ENCODE measurements around the gene RGL3.
A peak's percentile ranks its signal among the peaks of the same experiment; 100 is the strongest.
"Not testable (repeated sequence)": the region's sequence is repeated elsewhere in the genome, so short reads cannot be mapped to it uniquely, and the experiment has no call there.

Gene RGL3

DNA sequence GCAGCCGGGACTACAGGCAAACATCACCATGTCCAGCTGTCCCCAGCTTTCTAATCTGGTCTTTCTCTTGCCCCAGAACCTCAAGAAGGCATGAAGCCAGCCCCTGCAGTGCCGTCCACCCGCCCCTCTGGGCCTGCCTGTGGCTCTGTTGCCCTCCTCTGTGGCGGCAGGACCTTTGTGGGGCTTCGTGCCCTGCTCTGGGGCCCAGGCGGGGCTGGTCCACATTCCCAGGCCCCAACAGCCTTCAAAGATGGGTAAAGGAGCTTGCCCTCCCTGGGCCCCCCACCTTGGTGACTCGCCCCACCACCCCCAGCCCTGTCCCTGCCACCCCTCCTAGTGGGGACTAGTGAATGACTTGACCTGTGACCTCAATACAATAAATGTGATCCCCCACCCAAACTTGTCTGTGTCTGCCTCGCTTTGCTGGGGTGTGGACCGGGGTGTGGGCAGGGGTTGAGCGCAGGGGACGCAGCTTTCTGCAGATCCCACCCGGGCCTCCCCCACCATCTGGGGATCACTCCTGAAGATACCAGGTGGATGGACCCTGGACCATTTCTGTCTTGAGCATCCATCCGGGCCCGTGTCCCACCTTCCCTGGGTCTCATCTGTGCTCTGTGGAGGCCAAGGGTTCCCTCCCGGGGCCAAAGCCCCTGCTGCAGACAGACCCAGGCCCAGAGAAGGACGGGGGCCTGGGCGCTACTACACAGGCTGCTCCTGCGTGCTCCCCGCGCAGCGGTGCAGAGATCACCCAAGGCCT is 31.6 kb upstream of the RGL3 start:
- no peak for DNase-seq (ENCODE audit: low spot score)

DNA sequence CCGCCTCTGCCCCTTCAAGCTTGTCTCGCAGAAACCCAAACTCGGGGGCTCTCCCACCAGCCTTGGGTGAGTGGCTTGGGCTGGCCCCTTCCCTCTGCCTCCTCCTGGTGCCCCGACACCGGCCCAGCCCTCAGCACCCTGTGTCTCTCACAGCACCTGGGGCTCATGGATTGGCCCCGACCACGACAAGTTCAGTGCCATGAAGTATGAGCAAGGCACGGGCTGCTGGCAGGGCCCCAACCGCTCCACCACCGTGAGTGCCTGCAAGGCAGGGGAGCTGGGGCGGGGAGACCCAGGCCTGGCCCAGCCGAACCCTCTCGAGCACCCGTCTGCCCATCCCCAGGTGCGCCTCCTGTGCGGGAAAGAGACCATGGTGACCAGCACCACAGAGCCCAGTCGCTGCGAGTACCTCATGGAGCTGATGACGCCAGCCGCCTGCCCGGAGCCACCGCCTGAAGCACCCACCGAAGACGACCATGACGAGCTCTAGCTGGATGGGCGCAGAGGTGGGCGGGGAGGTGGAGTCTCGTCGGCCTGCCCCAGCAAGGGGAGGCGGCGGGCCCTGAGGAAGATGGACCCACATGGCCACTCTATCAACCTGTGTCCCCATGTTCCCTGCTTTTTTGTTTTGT is 29.9 kb upstream of the RGL3 start:
- DNase-seq (ENCODE audit: low spot score), result no peak

DNA sequence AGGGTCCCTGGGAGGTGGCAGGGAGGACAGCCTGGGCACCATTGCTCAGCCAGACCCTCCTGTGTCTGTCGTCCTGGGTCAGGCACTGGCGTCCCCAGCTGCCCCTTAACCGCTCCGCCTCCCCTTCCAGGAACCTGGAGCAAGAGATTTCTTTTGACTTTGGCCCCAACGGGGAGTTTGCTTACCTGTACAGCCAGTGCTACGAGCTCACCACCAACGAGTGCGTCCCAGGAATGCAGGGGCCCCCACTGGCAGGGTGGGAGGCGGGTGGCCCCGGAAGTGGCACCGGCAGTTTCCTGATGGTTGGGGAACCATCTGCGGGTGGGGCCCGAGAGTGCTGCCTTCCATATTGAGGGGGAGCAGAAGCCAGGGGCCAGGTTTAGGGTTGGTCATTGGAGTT is 29.3 kb upstream of the RGL3 start:
- no peak for DNase-seq (ENCODE audit: low spot score)

DNA sequence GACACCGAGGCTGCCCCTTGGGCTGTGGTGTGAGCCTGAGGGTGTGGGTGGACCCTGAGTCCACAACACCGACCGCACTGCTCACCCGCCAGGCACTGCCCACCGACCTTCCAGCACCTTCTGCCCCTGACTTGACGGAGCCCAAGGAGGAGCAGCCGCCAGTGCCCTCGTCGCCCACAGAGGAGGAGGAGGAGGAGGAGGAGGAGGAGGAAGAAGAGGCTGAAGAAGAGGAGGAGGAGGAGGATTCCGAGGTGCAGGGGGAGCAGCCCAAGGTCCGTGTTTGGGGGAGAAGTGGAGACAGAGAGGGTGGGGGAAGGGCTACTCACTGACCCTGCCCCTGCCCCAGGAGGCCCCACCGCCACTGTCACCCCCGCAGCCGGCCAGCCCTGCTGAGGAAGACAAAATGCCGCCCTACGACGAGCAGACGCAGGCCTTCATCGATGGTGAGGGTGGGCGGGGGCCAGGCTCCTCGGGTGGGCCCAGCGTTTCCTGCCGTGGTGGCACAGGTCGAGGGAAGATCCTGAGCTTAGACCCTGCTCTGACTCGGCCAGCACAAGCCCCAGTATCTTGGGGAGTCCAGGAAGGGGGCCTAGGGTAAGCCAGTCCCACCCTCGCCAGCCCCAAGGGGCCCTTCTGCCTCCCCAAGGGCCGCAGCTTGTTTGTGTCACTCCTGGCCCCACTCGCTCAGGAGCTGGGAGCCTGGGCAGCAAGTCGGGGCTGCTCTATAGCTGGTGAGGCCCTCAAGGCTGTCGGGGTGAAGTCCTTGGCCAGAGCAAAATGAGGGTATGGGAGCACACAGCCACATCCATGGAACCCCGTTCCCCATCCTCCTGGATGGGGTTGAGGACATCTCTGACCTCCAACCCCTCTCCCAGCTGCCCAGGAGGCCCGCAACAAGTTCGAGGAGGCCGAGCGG is 28.5 kb upstream of the RGL3 start:
- DNase-seq (ENCODE audit: low spot score), result no peak

DNA sequence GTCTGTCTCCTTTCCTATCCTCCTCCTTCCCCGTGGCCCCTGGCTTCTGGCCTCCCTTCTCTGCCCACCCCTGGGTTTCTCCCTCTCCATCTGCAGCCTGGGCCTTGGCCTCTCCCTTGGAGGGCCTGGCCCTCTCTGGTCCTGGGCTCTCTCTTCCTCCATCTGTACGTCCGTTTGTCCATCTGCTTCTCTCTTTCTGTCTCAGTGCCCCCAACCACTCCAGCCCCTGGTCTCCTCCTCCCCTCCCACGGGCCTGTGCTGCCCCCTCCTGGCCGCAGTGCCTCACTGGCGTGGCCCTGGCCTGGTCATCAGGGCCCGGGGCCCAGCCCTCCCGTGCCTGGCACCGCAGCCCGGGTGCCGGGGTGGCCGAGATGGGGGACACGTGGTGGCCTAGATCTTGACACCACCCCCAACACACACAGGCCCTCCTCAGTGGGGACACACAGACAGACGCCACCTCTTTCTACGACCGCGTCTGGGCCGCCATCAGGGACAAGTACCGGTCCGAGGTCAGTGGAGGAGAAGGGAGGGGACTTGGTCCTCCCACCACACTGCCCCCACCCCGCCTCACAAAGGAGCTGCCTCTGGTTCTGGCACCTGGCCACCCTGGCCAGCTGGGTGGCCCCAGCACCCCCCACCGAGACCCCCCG is 27.7 kb upstream of the RGL3 start:
- DNase-seq (ENCODE audit: low spot score), result peak; percentile 25

DNA sequence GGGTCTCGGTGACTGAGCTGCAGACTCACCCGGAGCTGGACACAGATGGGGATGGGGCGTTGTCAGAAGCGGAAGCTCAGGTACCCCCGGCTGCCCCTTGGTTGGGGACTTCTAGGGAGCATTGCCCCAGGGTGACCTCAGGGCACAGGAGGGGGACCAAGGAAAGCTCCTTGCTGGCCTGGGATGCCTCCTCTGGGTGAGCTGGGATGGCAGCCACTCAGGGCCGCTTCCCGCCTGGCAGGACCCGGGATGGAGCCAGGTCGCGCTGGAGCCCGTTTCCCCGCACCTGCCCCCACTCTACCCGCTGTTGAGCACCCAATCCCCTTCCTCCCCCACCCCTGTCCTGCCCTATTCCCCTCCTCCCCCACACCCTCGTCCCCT is 27.1 kb upstream of the RGL3 start:
- no peak for DNase-seq (ENCODE audit: low spot score)

DNA sequence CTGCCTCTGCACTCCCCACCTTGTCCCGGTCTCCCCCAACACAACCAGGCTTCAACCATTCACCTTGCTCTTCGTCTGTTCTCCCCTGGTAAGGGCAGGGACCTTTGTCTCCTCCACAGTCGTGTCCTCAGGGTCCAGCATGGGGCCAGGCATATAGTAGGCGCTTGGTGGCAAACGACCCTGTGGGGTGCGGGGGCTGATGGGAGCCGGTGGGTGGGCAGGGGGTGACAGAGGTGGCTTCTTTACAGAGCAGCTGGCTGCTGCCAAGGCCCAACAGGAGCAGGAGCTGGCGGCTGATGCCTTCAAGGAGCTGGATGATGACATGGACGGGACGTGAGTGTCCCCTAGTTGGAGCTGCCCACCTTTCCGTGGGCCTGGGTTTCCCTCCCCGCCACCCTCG is 26.0 kb upstream of the RGL3 start:
- DNase-seq (ENCODE audit: low spot score), result no peak

DNA sequence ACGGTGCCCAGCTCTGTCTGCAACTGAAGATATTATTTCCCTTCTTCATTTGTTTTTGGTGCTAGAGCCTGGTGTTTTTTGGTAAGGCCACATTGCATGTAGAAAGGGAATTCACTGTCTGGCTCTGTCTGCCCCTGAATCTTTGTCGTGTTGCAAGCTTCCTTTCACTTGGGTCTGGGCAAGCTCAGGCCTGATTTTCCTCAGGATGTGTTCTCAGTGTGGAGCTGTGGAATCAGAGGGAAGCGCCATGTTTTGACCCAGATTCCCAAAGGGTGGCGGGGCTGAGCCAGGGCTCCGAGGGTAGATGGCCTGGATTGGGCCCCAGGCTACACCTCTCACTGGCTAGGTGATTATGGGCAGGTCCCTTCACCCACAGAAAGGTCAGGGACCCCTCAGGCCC is 24.9 kb upstream of the RGL3 start:
- no peak for DNase-seq (ENCODE audit: low spot score)

DNA sequence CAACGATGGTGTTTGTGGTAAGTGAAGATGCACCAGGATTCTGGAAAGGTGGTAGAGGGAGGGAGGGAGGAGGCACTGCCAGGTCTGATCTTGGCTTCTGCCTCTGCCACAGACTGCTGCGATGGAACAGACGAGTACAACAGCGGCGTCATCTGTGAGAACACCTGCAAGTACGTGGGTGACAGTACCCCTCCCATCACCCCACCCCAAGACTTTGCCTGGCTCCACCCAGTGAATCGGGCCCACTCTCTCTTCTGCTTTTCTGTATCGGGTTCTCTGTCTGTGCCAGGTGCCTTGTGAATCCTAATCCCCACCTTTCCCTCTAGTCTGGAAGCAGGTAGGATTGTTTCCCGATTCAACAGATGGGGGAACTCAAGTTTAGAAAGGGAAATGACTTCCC is 18.8 kb upstream of the RGL3 start:
- no peak for DNase-seq (ENCODE audit: low spot score)

DNA sequence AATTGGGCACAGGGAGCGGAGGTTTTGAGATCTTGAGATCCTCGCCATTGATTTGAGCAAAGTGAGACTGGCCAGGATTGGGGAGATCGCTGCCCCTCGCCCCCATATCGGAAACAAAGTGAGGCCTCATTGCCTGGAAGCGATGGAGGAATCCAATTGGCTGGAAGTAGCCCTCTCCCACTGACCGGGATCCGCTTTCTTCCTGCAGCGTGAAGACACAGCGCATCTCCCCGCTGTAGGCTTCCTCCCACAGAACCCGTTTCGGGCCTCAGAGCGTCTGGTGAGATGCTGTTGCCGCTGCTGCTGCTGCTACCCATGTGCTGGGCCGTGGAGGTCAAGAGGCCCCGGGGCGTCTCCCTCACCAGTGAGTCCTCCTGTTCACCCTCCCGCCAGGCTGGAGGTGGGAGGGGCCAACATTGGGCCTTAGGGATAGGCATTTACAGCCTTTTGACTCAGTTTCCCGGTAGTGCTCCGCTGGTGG is 16.8 kb upstream of the RGL3 start:
- peak; percentile 19 for DNase-seq (ENCODE audit: low spot score)

DNA sequence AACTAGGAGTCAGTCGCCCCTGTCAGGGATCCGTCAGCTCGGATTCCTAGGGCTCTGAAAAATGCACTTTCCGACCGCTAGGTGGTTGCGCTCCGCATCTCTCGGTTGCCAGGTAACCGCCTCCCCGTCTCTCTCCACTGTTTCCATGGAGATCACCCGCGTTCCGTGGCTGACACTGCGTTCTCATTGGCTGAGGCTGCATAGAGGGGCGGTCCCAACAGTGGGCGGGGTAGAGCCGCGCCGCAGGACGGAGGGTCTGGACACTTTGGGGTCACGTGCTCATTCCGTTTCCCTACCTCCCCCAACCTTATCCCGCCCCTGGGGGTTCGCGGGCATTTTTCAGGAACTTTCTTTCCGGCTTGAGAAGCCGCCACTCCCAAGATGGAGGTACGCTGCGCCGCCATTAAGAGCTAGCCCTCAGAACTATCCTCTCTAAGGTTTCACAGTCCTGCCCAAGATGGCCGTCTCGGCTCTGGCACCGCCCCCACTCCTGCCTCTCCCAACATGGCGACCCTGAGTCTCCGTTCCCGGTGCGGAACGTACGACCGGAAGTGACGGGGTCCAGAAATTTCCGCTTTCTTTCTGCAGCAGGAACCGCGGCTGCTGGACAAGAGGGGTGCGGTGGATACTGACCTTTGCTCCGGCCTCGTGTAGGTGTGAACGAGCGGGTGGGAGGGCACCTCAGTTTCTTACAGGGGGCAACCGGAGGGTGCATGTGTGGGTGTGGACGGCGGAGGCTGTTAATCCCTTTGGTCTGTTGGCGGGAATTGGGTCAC is 16.1 kb upstream of the RGL3 start, which contains the start of the genes ODAD3 and PRKCSH:
ODAD3 (minus strand) TSS at position 65 of the 776 bp plus-strand sequence. CDS start 105 bp downstream, outside the sequence.
PRKCSH (plus strand) TSS at position 579 of the 776 bp plus-strand sequence. CDS start 483 bp downstream, outside the sequence.
- DNase-seq (ENCODE audit: low spot score), result peak; percentile 100

DNA sequence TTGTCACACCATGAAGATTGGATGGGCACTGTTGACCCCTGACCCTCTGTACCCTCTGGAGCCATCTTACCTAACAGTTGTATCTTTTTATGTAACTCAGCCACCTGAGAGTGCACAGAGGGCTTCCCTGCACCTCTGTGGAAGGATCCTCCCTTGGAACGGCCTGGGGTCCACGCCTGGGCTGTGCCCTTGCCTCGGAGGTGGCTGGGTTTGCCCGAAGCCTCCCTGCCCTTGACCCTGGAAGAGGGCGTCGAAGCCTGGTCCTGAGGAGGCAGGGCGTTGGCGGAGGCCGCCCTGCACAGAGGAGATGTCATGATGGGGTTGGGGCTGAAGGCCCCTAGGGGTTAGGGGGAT is 15.6 kb upstream of the RGL3 start:
- DNase-seq (ENCODE audit: low spot score), result no peak

DNA sequence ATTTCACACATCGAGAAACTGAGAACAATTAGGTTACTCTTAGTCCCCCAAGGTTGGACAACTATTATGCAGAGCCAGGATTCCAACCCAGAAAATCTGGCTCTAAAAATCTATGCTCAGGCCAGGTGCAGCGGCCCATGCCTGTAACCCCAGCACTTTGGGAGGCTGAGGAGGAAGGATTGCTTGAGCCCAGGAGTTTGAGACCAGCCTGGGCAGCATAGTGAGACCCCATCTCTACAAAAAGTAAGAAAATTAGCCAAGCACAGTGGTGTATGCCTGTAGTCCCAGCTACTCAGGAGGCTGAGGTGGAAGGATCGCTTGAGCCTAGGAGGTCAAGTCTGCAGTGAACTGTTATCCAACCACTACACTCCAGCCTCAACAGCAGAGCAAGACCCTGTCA is 14.4 kb upstream of the RGL3 start:
- DNase-seq (ENCODE audit: low spot score), result not testable (repeated sequence)

DNA sequence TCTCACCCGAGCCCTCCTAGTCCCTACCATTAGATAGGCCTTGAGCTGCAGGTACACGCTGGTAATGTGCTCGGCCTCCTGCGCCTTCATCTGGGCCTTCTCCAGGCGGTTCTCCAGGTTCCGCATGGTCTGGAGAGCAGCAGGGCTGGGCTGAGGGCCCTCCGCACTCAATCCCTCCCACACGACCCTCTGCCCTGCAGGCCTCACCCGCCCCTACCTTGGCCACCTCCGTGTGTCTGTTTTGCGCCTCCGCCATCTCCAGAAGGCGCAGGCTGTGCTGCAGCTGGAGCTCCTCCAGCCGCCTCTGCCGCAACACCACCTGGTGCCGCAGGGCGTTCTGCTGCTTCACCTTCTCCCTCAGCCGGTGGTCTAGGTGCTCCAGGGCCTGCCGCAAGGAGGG is 7.5 kb upstream of the RGL3 start:
- DNase-seq (ENCODE audit: low spot score), result no peak

DNA sequence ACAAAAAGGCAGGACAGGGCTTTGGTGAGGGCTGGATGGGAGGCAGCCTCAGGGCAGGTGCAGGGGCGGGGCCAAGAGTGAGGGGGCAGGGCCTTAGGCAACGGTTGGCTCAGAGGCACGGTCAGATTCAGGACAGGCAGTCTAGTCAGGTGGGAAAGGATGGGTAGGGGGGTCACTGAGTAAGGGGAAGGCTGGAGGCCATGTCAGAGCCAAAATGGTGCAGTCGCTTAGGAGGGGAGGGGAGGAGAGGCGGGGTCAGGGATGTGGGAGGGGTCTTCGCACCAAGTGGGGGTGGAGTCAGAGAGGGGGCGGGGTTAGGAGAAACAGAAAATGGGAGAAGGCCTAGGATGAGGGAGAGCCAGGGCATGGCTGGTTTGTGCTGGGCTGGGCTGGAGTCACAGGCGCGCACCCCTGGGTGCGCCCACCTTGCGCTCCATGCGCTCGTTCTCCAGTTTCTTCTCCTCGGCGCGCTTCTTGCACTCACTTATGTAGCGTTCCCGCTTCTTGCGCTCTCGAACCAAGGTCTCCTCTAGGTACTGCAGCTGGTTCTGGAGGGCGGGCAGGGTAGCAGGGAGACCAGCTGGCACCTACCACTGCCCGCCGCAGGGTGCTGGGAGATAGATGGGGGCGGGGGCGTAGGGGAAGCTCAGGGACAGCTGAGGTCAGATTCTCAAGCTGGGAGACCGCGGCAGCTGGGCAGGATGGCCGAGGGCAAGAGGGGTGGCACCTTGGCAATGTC is 6.8 kb upstream of the RGL3 start:
- DNase-seq (ENCODE audit: low spot score), result no peak

DNA sequence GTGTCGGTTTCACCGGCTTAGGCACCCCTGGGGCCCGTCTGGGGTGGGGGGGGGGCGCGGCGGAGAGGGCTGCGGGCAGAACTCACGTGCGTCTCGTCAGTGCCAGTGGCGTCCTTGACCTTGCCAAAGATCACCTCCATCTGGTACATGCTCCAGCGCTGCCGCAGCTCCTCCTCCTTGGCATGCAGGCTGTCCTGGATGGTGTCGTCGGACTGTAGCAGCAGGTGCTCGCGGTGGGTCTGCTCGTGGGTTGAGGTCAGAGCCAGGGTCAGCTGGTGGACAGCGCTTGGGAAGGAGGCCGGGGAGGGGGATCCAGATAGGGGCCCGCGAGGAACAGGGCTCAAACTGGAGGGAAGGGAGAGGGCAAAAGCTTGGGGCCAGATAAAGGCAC is 4.7 kb upstream of the RGL3 start:
- no peak for DNase-seq (ENCODE audit: low spot score)

DNA sequence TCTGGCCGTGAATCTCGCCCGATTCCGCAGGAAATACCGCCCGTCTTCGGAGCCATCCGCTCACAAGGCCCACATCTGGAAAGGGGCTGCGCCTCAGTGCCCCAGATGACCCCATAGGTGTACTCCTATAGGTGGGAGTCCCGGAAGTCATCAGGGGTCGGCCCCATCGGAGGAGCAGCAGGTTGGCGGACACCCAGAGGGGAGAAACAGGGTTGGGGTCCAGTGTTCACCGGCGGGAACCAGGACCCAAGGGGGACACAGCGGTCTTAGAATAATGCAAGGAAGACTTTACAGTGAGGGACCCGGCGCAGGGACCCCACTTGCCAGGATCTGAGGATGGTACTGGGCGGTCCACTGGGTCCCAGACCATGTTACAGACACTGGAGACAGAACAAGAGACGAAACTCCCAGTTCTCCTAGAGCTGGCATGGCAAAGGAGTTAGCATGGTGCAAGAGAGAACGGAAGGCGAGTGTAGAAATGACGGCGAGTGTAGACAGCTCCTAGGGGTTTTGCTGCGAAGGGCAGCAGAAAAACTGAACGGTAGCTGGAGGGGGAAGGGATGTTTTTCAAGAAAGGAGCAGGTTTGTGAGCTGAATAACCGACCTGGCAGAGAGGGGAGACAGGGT is 4.2 kb upstream of the RGL3 start:
- no peak for DNase-seq (ENCODE audit: low spot score)

DNA sequence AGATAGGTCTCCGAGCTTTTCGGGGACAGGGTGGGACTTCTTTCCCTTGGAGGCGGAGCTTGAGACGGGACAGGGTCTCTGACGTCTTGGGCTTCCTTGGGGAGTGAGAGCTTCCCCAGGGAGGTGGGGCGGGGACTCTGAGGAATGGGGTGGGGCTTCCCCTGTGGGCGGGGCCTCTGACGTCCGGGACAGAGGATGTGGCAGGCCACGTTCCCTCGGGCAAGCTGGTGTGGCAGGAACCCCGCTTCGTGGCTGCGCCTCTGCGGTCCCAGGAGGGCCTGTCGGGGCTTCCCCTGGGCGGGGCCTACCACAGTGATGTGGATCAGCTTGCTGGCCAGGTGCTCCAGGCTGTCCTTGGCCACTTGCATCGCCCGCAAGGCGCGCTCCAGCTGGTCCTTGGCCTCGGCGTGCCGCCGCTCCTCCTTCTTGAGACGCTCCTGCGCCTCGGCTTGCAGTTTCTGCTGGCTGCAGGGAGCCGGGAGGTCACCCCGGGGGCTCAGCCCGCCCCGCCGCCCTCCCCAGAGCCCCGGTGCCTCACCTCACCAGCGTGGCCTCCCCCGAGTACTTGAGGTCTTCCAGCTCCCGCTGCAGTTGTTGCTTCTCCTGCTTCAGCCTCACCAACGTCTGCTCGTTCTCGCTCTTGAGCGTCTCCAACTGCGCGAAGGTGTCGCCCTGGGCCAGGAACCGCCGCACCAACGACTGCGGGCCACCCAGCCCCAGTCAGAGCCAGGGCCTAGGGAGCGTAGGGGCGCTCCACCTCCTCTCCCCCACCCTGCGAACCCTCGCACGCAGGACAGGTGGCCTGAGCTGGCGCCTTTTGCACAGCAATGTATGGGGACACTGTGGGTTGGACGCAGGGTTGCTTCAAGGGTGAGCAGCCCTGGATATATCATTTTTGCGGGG is 3.3 kb upstream of the RGL3 start:
- DNase-seq (ENCODE audit: low spot score), result peak; percentile 59

All from kidney tubule cell (primary cell).